Measurements from ENCODE around the gene UBE2D3. TPM values are rescaled to one million over a fixed set of nuclear protein-coding genes. Genes with fewer than 3 reads are reported as not detected.

UBE2D3 gene
- total and polyA plus RNA-seq, 9 donors = 216 to 281 (median 262) TPM

- Histone ChIP-seq H3K4me3 (ENCODE audit: low read length) (peak overlapping the region; percentile 79), H3K27me3 (ENCODE audit: control insufficient read depth, insufficient read depth, low read length) (peaks cover 4% of the 10 kb centered on the region), H3K27ac (ENCODE audit: low read length) (peak overlapping the region; percentile 83), H3K36me3 (ENCODE audit: control insufficient read depth, insufficient read depth, low read length) (no peaks in the 10 kb centered on the region), H3K4me1 (ENCODE audit: control insufficient read depth, insufficient read depth, low read length) (peaks cover 2% of the 10 kb centered on the region), H3K9me3 (replicated peaks; ENCODE audit: control insufficient read depth, low read depth, low read length) (no peaks in the 10 kb centered on the region)
- WGBS (ENCODE audit: insufficient coverage) = under 1% methylated on average over 20 of the region's 25 CpGs
- DNase-seq = peak; percentile 78
Measured at GRCh38 chr4:102759831-102760644, 67.3 kb downstream of the UBE2D3 start.

GRCh38 chr4:102758241-102759160 is 68.8 kb downstream of the UBE2D3 start:
- WGBS (ENCODE audit: insufficient coverage) = 90% methylated on average over 5 of the region's 11 CpGs
- no peak overlapping the region for H3K27ac ChIP-seq (ENCODE audit: low read length)
- no peak overlapping the region for H3K4me3 ChIP-seq (ENCODE audit: low read length)
- DNase-seq = no peak
- peaks cover 4% of the 10 kb centered on the region for H3K27me3 ChIP-seq (ENCODE audit: control insufficient read depth, insufficient read depth, low read length)
- no peaks in the 10 kb centered on the region for H3K9me3 ChIP-seq (replicated peaks; ENCODE audit: control insufficient read depth, low read depth, low read length)
- H3K36me3 ChIP-seq (ENCODE audit: control insufficient read depth, insufficient read depth, low read length) = no peaks in the 10 kb centered on the region
- peaks cover 2% of the 10 kb centered on the region for H3K4me1 ChIP-seq (ENCODE audit: control insufficient read depth, insufficient read depth, low read length)

- no peaks in the 10 kb centered on the region for H3K9me3 ChIP-seq (replicated peaks; ENCODE audit: control insufficient read depth, low read depth, low read length)
- peaks cover 2% of the 10 kb centered on the region for H3K4me1 ChIP-seq (ENCODE audit: control insufficient read depth, insufficient read depth, low read length)
- 44% methylated on average over 1 of the region's 1 CpG for WGBS (ENCODE audit: insufficient coverage)
- no peak for DNase-seq
- peaks cover 4% of the 10 kb centered on the region for H3K27me3 ChIP-seq (ENCODE audit: control insufficient read depth, insufficient read depth, low read length)
- no peak overlapping the region for H3K27ac ChIP-seq (ENCODE audit: low read length)
- H3K4me3 ChIP-seq (ENCODE audit: low read length) = no peak overlapping the region
- no peaks in the 10 kb centered on the region for H3K36me3 ChIP-seq (ENCODE audit: control insufficient read depth, insufficient read depth, low read length)
Measured at GRCh38 chr4:102757681-102758080, 69.7 kb downstream of the UBE2D3 start.

GRCh38 chr4:102754044-102754443 is 73.3 kb downstream of the UBE2D3 start:
- Histone ChIP-seq H3K4me1 (ENCODE audit: control insufficient read depth, insufficient read depth, low read length) (no peaks in the 10 kb centered on the region), H3K36me3 (ENCODE audit: control insufficient read depth, insufficient read depth, low read length) (peaks cover 2% of the 10 kb centered on the region), H3K27me3 (ENCODE audit: control insufficient read depth, insufficient read depth, low read length) (no peaks in the 10 kb centered on the region), H3K27ac (ENCODE audit: low read length) (no peak overlapping the region), H3K4me3 (ENCODE audit: low read length) (no peak overlapping the region), H3K9me3 (replicated peaks; ENCODE audit: control insufficient read depth, low read depth, low read length) (no peaks in the 10 kb centered on the region)
- DNase-seq = no peak
- no CpG with 5 or more reads among the region's 2 CpGs for WGBS (ENCODE audit: insufficient coverage)

GRCh38 chr4:102751941-102752340 is 75.4 kb downstream of the UBE2D3 start:
- Histone ChIP-seq H3K9me3 (replicated peaks; ENCODE audit: control insufficient read depth, low read depth, low read length) (no peaks in the 10 kb centered on the region), H3K36me3 (ENCODE audit: control insufficient read depth, insufficient read depth, low read length) (peaks cover 2% of the 10 kb centered on the region), H3K27me3 (ENCODE audit: control insufficient read depth, insufficient read depth, low read length) (no peaks in the 10 kb centered on the region), H3K27ac (ENCODE audit: low read length) (no peak overlapping the region), H3K4me3 (ENCODE audit: low read length) (no peak overlapping the region), H3K4me1 (ENCODE audit: control insufficient read depth, insufficient read depth, low read length) (no peaks in the 10 kb centered on the region)
- WGBS (ENCODE audit: insufficient coverage) = 71% methylated on average over 3 of the region's 4 CpGs
- DNase-seq = no peak

Other genes starting within 250 kb of the UBE2D3 start
- 25.8 TPM for gene MANBA, start 66.6 kb downstream of the UBE2D3 start, total RNA-seq
- gene MANBA, start 66.6 kb downstream of the UBE2D3 start, polyA plus RNA-seq (ENCODE audit: insufficient read depth in 1 of 8, insufficient read length in 8 of 8, low replicate concordance in 1 of 8) = 10 to 100 TPM in 5 of 8 donors, 1 to 10 TPM in 3; 7.7 to 17.4 (median 10.7) TPM
- 15.4 TPM for gene CISD2, start 41.4 kb upstream of the UBE2D3 start, total RNA-seq
- gene CISD2, start 41.4 kb upstream of the UBE2D3 start, polyA plus RNA-seq (ENCODE audit: insufficient read depth in 1 of 8, insufficient read length in 8 of 8, low replicate concordance in 1 of 8) = 10 to 100 TPM; 22.8 to 29.6 (median 26.4) TPM
- gene SLC9B1, start 192.2 kb upstream of the UBE2D3 start, total RNA-seq = 2.6 TPM
- 1 to 10 TPM; 1.4 to 2.5 (median 1.7) TPM for gene SLC9B1, start 192.2 kb upstream of the UBE2D3 start, polyA plus RNA-seq (ENCODE audit: insufficient read depth in 1 of 8, insufficient read length in 8 of 8, low replicate concordance in 1 of 8)
- 9.4 TPM for gene SLC9B2, start 249.2 kb upstream of the UBE2D3 start, total RNA-seq
- 10 to 100 TPM in 5 of 8 donors, 1 to 10 TPM in 3; 8.4 to 11.9 (median 10.6) TPM for gene SLC9B2, start 249.2 kb upstream of the UBE2D3 start, polyA plus RNA-seq (ENCODE audit: insufficient read depth in 1 of 8, insufficient read length in 8 of 8, low replicate concordance in 1 of 8)